Measurements from ENCODE around the gene DCAKD.

The DCAKD gene

GRCh38 chr17:45092911-45093430 is 41.5 kb upstream of the DCAKD start:
- TF ChIP-seq CTCF (IDR thresholded peaks at IDR 0.05; ENCODE audit: low read length, missing control alignments): no peak
- no peak overlapping the region for H3K4me3 ChIP-seq (replicated peaks; ENCODE audit: low read depth, low read length)
- DNase-seq (ENCODE audit: low read depth): peak; percentile 98

- peak; percentile 25 for DNase-seq (ENCODE audit: low read depth)
- H3K4me3 ChIP-seq (replicated peaks; ENCODE audit: low read depth, low read length): no peak overlapping the region
- TF ChIP-seq CTCF (IDR thresholded peaks at IDR 0.05; ENCODE audit: low read length, missing control alignments): no peak
Observed at GRCh38 chr17:45091778-45092425, 40.5 kb upstream of the DCAKD start.

- H3K4me3 ChIP-seq (replicated peaks; ENCODE audit: low read depth, low read length): no peak overlapping the region
- TF ChIP-seq CTCF (IDR thresholded peaks at IDR 0.05; ENCODE audit: low read length, missing control alignments): no peak
- no peak for DNase-seq (ENCODE audit: low read depth)
Observed at GRCh38 chr17:45090711-45091110, 39.3 kb upstream of the DCAKD start.

GRCh38 chr17:45088741-45089140 is 37.3 kb upstream of the DCAKD start:
- TF ChIP-seq CTCF (IDR thresholded peaks at IDR 0.05; ENCODE audit: low read length, missing control alignments): no peak
- no peak overlapping the region for H3K4me3 ChIP-seq (replicated peaks; ENCODE audit: low read depth, low read length)
- DNase-seq (ENCODE audit: low read depth): no peak

- H3K4me3 ChIP-seq (replicated peaks; ENCODE audit: low read depth, low read length): no peak overlapping the region
- TF ChIP-seq CTCF (IDR thresholded peaks at IDR 0.05; ENCODE audit: low read length, missing control alignments): no peak
- no peak for DNase-seq (ENCODE audit: low read depth)
Observed at GRCh38 chr17:45087978-45088377, 36.5 kb upstream of the DCAKD start.

- DNase-seq (ENCODE audit: low read depth): no peak
- no peak for TF ChIP-seq CTCF (IDR thresholded peaks at IDR 0.05; ENCODE audit: low read length, missing control alignments)
- no peak overlapping the region for H3K4me3 ChIP-seq (replicated peaks; ENCODE audit: low read depth, low read length)
Observed at GRCh38 chr17:45087504-45087975, 36.1 kb upstream of the DCAKD start.
